NCI-H1105 (cell line): Measurements from ENCODE around the gene CAAP1.
"Not testable (repeated sequence)": the region's sequence is repeated elsewhere in the genome, so short reads cannot be mapped to it uniquely, and the experiment has no call there.

Experiments used
- DNase-seq: peaks from one replicate; lab custom pipeline; 2025; lab: John Stamatoyannopoulos, UW

Gene CAAP1, protein sequence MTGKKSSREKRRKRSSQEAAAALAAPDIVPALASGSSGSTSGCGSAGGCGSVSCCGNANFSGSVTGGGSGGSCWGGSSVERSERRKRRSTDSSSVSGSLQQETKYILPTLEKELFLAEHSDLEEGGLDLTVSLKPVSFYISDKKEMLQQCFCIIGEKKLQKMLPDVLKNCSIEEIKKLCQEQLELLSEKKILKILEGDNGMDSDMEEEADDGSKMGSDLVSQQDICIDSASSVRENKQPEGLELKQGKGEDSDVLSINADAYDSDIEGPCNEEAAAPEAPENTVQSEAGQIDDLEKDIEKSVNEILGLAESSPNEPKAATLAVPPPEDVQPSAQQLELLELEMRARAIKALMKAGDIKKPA

DNA sequence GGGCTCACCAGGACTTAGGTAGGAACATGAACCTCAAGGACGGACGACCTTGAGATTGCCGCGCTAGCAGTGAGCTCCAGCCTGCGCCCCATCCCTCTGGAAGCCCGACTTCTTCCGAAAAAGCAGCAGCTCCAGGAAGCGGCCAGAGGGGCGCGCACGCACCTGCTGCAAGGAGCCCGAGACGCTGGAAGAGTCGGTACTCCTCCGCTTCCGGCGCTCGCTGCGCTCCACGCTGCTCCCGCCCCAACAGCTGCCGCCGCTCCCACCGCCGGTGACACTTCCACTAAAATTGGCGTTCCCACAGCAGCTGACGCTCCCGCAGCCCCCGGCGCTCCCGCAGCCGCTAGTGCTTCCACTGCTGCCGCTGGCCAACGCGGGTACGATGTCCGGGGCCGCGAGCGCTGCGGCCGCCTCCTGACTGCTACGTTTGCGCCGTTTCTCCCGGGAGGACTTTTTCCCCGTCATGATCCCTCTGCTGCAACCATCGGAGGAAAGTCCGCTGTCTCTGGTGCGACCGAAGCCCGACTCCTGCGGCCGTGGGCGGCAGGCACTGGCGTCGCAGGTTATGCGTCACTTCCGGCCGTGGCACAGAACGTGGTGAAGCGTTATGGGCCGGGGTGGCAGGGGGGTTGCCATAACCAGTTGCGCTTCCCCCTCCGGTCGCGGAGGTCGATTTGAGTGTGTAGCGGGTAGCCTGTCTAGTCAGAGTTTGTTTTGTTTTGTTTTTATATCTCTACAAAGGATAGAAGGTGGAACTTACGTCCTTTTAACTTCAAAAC lies at the start of gene CAAP1:
Gene CAAP1, minus strand, starts transcription at position 552 of the 779 bp plus-strand sequence. Its CDS starts 87 bp downstream, at position 465.
- peak; percentile 95 for DNase-seq

DNA sequence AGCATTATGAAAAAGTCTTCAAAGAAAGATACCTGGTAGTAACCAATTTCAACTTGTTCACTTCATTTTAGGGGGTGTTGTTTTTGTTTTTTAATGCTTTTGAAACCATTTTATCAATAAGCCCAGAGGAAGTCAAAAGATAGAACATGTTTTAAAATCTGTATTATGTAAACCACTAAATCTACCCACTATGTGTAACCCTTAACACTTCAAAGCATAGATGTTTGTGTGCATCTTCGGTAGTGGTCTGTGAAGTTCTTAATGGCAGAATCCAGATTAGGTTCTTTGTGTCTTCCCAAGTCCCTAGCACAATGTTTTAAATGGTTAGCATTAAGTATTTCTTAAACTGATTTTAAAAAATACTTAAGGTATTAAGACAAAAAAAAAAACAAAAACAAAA lies 48.2 kb upstream of the CAAP1 start:
- DNase-seq = no peak

DNA sequence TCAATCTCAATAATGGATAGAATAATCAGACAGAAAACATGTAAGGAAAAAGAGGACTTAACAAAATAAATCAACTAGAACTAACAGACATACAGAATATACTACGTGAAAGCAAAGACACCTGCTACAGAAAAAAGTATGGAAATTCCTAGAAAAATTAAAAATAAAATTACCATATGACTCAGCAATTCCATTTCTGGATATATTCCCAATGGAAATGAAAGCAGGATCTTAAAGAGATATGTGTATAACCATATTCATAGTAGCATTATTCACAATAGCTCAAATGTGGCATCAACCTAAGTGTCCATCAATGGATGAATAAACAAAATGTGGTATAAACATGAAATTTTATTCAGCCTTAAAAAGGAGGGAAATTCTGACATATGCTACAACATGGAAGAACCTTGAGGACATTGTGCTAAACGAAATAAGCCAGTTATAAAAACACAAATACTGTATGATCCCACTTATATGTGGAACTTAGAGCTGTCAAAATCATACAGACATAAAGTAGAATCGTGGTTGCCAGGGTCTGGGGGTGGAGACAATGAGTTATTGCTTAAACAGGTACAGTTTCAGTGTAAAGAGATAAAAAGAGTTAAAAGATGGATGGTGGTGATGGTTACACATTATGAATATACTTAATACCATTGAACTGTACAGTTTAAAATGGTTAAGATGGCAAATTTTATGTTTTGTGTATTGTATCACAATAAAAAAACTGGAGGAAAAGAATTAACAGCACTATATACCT lies 47.5 kb upstream of the CAAP1 start:
- DNase-seq = no peak

DNA sequence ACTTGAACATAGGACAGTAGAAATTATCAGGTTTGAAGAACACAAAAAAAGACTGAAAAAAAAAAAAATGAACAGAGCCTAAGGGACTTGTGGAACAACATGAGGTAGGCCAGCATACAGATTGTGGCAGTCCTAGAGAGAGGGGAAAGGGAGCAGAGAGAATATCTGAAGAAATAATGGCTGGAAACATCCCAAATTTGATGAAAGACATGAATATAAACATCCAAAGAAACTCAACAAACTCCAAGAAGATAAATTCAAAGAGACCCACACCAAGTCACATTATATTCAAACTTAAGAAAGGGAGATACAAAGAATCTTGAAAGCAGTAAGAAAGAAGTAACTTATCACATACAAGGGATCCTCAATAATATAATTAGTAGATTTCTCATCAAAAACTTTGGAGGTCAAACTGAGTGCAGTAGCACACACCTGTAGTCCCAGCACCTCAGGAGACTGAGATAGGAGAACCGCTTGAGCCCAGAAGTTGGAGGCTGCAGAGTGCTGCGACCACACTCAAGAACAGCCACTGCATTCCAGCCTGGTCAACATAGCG lies 45.3 kb upstream of the CAAP1 start:
- no peak for DNase-seq

DNA sequence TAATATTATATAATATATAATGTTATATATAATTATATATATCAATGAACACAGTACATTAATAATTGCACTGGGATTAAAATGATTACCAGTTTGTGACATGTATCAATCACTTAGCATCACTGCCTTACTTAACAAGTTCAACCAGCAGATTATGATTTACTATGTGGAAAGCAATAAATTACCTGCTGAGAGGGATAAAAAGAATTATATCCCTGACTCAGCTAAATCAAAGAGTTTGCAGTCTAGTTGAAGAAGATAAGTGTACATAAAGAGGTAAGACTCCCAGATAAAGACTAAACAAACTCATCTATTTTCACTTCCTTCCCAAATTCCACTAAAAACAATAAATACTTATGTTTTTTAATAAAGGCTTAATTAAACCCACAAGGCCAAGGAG lies 43.2 kb upstream of the CAAP1 start:
- no peak for DNase-seq

DNA sequence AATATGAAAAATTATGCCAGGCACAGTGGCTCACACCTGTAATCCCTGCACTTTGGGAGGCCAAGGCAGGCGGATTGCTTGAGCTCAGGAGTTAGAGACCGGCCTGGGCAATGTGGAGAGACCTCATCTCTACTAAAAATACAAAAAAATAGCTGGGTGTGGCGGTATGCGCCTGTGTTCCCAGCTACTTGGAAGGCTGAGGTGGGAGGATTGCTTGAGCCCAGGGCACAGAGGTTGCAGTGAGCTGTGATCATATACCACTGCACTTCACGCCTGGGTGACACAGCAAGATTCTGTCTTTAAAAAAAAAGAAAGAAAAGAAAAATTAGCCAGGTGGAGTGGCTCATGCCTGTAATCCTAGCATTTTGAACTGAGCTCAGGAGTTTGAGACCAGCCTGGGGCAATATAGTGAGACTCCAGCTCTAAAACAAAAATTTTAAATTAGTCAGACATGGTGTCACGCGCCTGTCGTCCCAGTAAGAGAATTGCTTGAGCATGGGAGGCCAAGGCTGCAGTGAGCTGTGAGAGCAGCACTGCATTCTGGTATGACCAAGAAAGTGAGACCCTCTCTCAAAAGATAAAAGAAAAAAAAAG lies 36.4 kb upstream of the CAAP1 start:
- DNase-seq = no peak

DNA sequence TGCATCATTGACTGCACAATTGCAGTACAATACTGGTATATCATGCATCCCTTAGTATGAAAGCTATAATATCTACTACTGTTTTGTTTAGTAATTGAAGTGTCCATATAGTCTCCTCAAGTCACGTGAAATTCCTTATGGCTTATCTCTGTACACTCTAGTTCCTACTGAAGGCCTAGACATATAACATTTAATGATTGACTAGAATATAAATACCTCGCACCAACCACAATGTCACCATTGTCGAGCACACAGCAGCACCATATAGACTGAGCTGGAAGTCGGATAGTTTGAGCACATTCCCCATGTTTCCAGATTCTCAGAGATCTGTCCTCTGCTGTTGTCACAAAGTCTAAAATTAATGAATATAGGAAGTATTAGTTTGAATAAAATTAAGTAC lies 33.0 kb upstream of the CAAP1 start:
- DNase-seq = no peak

DNA sequence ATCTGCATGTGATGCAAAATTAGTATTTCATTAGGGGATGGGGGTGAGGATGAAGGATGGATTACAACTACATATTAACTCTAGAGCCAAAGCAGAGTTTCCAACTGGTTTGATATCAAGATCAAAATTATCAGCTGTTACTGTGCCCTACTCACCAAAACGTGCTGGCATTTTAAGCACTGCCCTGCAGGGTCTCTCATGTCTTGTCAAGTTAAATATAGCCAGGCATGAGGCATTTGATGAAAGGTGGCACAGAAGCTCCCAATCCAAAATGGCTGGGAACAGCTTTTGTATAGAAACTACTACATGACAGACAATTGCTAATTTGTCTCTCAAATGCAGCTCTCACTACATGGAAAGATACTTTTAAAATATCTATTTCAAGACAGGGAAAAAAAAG lies 27.1 kb upstream of the CAAP1 start:
- no peak for DNase-seq

DNA sequence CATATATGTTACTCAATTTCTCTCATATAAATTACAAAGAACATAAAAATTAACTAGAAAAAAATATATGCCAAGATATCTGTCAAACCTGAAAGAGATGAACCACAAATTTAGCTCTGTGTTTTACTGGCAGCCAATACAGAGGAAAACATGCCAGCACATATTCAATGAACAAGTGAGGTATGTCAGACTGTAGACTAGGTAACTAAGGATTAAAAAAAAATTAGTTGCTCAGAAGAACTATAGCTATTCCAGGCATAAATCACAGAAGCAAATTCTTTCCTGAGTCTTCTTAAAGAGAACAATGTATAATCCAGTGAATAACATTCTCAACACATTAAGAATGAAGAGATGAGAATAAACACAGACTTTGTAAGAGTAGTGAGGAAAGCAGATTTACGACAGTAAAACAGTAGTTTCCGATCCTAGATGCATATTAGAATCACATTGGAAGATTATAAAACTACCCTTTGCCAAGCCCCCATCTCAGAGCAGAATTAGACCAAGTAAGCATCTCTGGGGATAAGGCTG lies 20.6 kb upstream of the CAAP1 start:
- DNase-seq = no peak

DNA sequence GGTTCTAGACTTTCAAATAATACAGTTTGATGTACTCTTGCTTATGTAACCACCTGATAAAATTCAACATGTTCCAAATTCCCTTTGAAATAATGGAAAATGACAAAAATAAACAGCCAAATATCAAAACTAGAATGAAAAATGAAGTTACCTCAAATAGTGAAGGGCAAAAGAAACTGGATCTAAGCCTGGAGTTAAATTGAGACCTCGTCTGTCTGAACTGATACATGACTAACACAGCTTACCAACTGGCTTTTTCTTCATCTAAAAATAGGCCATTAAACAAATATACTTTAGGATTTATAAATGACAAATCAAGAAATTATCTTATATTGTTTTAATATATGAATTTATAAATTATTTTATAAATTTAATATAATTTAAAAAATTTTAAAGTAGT lies 12.1 kb upstream of the CAAP1 start:
- no peak for DNase-seq

DNA sequence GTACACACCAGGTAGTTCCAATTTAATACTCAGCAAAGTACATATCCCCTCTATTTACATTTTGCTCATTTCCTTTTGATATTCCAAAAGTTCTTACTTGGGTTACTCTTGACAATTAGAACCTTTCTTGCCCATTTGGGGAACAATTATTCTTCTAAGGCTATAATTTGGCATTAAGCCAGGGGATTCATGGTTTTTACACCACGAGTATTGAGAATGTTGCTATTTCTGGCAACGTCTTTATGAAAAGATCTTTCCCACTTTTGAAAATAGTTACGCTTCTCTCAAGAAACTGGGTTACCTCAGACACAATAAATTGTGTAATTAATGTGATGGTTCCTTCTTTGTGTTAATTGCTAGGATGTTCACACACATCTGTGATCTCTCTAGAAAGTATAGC lies 11.5 kb upstream of the CAAP1 start:
- DNase-seq = no peak

DNA sequence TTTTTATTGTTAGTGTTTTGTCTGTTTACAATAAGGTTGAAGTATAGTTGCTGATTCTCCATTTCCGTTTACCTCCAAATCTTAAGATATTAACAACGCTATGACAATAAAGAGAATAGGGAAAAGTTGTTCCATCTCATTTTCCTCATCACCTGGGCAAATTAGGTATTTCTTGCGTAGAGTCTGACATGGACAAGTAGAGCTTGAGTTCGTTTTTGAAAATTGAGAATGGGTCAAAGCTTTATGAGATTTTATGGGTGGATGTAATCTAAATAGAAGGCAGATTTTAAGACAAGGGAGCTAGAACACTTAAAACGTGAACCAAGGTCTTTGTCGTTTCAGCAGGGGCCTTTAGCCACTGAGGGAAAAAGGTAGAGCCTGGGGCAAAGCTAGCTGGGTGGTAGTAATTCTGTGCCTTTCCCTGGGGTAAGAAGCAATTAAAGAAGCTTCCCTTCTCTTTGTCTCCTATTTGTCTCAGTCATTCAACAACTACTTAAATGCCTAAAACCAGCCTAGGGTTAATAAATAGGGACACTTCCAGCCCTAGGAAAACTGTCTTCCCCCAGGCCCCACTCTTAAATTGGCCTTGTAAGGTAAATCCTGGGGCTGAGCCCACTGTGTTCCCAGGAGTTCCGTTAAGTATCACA lies 551 bp upstream of the CAAP1 start:
- DNase-seq = no peak

DNA sequence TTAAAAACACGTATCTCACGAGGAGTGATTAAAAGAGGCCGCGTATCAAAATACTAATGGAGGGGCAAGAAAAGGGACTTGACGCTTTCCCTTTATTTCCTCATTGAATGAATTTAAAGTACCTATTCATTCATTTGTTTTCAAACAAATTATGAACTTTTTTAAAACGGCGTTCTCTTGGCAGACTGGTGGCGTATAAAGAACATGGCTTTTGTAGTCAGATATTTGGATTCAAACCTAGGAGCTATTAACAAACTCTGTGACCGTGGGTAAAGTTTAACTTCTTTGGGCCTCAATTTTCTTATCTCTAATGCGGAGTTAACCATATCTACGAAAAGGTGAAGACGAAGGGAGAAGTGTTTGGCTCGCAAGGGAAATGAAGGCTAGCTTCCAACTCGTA lies 876 bp downstream of the CAAP1 start:
- no peak for DNase-seq

DNA sequence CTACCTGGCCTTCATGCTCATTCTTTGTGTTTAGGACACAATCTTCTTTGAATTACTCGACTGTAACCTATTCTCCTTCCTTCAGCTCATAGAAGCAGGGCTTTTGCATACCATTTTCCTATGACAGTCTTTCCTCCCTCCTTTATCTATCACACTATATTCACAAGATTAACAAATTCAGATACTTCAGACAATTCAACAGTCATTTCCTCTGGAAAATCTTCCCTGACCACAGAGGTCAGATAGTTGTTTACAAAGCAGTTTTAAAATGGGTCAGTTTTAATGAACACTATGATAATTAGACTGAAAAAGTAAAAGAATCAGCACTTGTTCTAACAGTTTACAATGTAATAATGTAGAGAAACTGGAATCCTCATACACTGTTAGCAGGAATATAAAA lies 4.3 kb downstream of the CAAP1 start:
- no peak for DNase-seq

DNA sequence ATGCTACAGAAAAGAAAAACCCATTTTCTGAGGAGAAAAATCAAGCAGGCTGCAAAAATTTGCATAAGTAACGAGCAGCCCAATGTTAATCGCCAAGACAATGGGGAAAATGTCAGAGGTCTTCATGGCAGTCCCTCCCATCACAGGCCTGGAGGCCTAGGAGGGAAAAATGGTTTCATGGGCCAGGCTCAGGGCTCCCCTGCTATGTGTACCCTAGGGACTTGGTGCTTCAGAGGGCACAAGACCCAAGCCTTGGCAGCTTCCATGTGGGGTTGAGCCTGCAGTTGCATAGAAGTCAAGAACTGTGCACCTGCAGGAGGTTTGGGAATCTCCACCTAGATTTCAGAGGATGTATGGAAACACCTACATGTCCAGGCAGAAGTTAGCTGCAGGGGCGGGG lies 10.4 kb downstream of the CAAP1 start:
- no peak for DNase-seq

DNA sequence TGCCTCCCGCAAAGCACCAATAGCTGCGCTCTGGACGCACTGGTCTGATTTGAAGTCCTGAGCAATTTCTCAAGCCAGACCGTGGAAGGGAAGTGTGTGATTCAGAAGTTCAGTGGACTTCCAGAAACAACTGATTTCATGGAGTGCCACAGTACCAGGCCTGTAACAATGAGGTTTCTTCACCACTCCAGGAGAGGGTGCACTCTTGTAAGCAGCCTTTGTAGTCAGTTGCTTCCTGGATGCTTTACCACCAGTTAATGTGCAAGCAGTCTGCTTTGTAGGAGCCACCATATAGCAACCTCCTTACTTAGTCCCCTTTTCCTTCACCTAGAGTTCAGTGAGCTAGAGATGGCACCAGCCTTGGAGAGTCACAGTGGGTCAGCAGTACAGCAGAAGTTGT lies 12.3 kb downstream of the CAAP1 start:
- no peak for DNase-seq

DNA sequence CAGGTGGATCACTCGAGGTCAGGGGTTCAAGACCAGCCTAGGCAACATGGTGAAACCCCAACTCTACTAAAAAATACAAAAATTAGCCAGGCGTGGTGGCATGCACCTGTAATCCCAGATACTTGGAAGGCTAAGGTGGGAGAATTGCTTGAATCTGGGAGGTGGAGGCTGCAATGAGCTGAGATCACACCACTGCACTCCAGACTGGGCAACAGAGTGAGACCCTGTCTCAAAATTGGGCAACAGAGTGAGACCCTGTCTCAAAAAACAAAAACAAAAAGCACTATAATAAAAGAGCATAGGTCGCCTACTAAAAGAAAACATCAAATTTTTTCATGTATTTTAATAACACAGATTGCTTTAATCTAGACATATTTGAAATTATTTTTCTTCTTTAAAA lies 17.4 kb downstream of the CAAP1 start:
- not testable (repeated sequence) for DNase-seq

DNA sequence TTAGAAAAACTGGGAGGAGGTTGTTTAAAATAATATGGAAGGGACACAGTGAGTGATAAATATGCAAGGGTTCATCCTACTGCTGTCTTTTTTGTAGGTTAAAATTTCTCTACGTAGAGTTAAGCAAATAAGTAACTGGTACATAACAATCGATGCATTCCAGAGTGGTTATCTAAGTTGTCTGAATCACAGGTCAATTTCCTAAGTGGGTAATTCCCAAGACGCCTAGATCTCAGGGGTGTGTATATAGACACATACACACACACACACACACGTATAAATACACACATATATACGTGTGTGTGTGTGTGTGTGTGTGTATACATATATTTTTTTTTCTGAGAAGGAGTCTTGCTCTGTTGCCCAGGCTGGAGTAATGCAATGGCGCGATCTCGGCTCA lies 22.3 kb downstream of the CAAP1 start:
- DNase-seq = no peak

DNA sequence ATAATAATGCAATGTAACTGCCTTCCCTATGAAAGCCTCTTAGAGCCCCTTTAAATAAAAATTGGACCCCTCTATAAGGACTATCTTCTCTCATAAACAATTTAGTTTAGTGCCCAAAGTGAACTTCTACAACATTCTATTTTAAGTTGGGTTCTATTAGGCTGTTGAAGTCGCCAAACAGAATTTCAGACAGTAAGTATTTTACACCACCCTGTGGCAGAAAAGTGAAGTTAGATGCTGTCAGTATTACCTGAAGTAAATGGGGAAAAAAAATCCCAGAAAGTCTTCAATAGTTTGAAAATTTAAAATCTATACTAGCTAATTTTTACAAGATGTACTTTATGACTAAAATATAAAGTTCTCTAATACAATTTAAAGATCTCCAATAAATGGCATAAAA lies 29.5 kb downstream of the CAAP1 start:
- no peak for DNase-seq

DNA sequence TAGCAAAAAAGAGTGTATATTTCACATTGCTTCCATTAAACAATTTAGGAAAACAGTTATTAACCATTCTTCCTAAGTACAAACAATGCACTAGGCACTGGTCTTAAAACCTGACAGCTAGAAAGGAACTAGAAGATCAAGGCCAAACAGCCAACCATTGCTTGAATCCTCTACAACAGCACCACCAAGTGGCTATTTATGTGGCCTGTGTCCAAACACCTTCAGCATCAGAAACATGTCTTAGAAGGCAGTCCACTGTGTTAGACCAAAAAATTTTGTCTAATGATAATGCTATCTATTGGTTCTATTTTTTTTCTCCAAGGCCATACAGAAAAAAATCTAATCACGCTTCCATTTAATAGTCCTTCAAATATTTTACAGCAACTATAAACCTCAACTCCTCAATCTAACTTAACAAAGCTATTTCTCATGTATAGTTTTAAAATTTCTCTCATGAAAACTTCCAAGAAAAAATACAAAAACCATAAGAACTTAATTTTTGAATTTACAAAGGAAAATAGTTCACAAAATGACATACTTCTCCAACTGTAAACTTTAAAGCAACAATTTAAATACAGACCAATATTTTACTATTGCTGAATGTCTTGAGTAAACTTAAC lies 36.1 kb downstream of the CAAP1 start:
- DNase-seq = peak; percentile 19

DNA sequence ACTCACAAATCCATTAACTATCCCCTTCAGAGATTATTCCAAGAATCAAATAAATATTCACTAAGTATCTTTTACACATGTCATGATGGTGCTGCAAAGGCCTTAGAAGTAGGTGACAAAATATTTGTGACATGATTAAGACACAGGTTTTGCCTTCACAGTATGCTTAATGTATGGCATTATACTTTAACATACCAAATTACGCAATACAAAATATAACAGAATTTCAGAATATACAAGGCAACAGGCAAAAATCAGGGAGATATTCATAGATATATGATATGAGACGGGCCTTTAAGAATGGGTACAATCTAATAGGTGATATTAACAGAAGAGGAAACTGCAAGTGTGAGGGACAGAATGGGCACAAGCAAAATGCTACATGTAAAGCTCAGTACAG lies 41.6 kb downstream of the CAAP1 start:
- DNase-seq = no peak
